NCI-H446 (cell line): ENCODE measurements around the gene CCDC146.
"Not testable (repeated sequence)": the region's sequence is repeated elsewhere in the genome, so short reads cannot be mapped to it uniquely, and the experiment has no call there.

Source experiments
- DNase-seq, 2 experiments: peaks; one replicate each; lab custom pipeline; 2025; lab: John Stamatoyannopoulos, UW

CCDC146 gene

DNA sequence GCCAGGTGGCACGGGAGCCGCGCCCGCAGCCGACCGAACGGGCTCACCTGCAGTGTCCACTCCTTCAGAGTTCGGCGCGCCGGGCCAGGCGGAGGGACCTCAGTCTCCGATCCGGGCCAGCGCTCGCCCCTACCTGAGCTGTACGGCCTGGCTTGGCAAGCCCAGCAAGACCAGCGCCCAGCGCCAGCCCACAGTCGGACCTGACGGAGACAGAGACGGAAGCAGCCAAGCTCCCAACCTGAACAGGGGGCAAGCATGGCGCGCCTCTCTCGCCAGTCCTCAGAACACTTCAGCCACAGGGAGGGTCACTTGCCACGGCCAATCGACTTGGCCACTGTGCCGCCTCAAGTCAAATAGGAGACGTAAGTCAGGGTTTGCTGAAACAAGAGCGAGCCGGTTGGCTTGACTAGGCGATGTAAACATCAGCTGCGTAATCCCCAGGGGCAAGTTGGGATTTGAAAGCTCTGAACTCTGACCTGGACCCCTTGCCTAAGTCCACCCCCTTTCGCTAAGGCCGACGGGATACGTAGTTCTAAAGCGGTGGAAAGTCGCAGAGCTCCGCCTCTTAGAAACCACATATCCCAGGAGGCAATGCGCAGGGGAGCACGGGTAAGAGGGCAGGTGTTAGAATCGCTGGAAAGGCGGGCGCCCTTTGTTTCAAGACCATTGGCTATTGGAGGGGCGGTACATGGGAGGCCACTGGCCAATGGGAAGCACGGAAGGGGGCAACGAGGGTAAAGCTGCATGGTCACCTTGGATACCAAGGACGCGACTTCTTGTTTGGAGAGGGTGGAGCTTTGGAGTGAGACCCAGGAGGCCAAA lies at the start of gene CCDC146:
Gene CCDC146 (plus strand): TSS at position 756 of the 822 bp plus-strand sequence. CDS start 45,054 bp downstream, outside the sequence.
- peak; percentile 86 to 91 for DNase-seq

GRCh38 chr7:77074786-77075396 lies 47.5 kb upstream of the CCDC146 start:
- DNase-seq = not testable (repeated sequence)

GRCh38 chr7:77077060-77077459 lies 45.4 kb upstream of the CCDC146 start:
- DNase-seq = not testable (repeated sequence)

DNA sequence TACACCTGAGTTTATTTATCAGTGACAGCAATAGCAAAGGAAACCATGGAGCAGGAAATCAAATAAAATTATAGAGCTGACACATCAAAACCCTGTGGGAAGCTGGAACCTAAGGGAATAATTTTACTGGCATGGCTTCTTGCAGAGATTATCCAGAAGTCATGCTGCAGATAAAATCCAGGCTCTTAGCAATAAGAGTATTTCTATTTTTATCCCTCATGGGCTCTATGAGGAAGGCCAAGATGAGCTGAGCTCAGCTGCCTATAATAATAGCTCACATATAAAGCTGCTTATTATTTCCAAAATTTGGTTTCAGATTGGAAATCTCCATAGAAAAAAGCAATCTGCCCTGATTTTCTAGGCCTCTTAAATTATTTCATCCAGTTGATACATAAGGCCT lies 43.3 kb upstream of the CCDC146 start:
- not testable (repeated sequence) for DNase-seq

DNA sequence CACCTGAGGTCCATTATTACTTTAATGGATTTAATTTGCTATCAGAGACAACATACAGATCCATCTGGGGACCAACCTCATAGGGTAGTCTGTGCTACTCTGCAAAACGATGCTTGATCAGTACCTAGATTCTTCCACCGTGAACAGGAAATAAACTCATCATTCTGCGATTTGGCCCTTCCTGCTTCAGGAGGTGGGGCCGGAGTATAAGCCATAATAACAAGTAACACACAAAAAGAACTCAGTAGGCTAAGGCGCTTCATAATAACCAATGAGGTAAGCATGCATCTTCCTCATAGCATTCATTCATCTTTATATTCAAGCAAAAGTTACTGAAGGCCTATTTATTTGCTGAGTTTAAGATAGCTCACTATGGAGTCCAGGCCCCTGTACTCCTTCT lies 42.8 kb upstream of the CCDC146 start:
- not testable (repeated sequence) for DNase-seq

GRCh38 chr7:77080236-77080635 lies 42.2 kb upstream of the CCDC146 start:
- DNase-seq = not testable (repeated sequence)

DNA sequence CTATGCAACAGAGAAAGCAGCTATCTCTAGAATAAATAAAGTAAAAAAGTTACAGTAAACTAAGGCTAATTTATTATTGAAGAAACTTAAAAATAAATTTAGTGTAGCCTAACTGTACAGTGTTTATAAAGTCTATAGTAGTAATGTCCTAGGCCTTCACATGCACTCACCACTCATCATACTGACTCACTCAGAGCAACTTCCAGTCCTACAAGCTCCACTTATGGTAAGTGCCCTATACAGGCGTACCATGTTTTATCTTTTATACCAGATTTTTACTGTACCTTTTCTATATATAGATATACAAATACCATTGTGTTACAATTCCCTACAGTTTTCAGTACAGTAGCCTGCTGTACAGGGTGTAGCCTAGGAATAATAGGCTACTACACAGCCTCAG lies 40.2 kb upstream of the CCDC146 start:
- not testable (repeated sequence) for DNase-seq

DNA sequence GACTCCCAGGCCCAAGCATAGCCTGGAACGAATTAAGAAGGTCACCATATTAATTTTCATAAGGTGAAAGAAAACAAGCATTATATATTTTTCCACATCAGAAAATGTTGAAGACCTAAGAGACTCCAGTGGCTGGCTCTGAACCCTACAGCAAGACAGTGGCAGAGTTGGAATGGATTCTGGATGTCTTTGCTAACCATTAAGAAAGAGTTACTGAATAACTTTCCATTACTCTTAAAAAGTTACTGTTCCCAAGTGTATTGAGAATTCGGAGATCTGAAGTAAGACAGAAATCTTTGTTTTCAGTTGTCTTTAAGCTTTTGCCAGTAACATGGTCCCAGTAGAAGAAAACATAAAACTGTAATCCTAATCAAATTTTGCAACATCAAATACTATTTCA lies 30.1 kb upstream of the CCDC146 start:
- not testable (repeated sequence) for DNase-seq

GRCh38 chr7:77100501-77100900 lies 21.9 kb upstream of the CCDC146 start:
- not testable (repeated sequence) for DNase-seq

- not testable (repeated sequence) for DNase-seq
These were observed 21.2 kb upstream of the CCDC146 start for GRCh38 chr7:77101187-77101586.

- DNase-seq = not testable (repeated sequence)
These were observed 19.7 kb upstream of the CCDC146 start for GRCh38 chr7:77102671-77103070.

GRCh38 chr7:77105904-77106303 lies 16.5 kb upstream of the CCDC146 start:
- DNase-seq = not testable (repeated sequence)

GRCh38 chr7:77107659-77108058 lies 14.8 kb upstream of the CCDC146 start:
- DNase-seq = not testable (repeated sequence)

DNA sequence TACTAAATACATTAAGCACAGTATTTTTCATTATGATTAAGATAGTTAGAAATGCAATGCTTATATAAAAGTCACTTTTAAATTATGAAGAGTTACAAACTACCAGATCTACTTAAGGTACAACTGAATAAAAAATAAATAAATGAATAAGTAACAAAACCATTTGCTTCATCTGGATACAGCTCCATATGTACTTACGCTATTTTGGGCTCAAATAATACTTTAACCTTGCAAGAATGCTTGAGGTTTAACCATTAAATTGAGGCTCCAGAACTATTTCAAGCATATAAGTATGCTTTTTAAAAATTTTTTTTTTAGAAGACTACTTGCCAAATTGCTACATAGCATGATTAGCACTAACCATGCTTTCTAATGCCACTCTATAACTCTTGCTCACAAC lies 14.1 kb upstream of the CCDC146 start:
- DNase-seq = not testable (repeated sequence)

- peak in 1 of 2 experiments; percentile 0 for DNase-seq
These were observed 9.6 kb upstream of the CCDC146 start for GRCh38 chr7:77112719-77113306.

- not testable (repeated sequence) for DNase-seq
These were observed 3.1 kb downstream of the CCDC146 start for GRCh38 chr7:77125486-77125885.

DNA sequence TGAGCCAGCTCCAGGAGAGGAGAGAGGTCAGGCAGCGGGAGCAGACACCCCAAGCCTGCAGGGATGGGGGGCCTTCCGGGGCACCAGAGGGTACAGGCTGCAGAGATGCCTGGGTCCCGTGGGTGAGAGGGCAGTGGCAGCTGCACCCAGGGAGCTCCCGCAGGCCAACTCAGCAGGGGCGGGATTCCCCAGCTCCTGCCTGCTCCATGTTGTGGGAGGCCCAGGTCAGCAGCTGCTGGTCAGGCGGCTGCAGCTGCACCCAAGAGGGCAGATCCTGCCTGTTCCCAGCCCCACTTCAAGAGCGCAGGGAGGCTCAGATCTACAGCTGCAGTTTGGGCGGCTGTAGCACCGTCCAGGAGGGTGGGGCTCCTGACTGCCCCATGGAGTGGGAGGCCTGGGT lies 4.6 kb downstream of the CCDC146 start:
- DNase-seq = not testable (repeated sequence)

DNA sequence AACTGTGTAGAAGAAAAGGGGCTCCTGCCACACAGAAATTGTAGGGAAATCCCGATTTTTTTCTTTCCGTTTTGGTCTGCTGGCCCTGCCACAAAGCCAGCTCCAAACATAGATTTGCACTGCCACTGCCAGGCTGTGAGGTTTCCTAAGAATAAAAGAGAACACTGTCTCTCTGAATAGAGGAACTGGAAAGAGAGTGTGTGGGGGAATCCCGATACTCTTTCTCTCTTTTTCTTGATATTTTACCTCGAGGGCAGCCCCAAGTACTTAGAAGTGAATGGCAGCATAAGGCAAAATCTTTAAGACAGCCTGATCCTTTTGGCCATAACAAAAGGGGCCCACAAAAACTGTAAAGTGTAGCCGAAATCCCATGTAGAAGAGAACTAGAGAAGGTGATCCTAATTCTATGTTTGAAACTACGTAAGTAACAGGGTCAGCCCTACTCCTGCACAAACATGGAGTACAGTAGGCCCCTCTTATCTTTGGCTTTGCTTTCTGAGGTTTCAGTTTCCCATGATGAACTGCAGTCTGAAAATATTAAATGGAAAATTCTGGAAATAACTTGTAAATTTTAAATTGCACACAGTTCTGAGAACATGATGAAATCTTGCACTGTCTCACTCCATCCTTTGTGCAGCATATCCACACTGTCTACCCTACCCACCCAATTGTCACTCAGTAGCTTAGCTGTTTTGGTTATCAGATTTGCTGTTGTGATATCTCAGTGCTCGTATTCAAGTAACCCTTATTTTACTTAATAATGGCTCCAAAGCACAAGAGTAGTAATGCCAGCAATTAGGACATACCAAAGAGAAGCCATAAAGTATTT lies 6.4 kb downstream of the CCDC146 start:
- not testable (repeated sequence) for DNase-seq

- not testable (repeated sequence) for DNase-seq
These were observed 9.4 kb downstream of the CCDC146 start for GRCh38 chr7:77131781-77132180.

DNA sequence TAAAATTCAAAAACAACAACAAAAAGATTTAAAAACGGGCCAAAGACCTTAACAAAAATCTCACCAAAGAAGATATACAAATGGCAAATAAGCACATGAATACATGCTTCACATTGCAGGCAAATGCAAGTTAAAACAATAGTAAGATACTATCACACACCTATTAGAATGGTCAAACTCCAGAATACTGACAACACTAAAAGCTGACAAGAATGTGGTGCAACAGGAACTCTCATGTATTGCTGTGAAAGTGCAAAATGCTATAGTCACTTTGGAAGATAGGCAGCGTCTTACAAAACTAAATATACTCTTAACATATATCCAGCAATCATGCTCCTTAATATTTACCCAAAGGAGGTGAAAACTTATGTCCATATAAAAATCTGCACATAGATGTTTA lies 16.3 kb downstream of the CCDC146 start:
- not testable (repeated sequence) for DNase-seq

GRCh38 chr7:77140291-77140690 lies 17.9 kb downstream of the CCDC146 start:
- not testable (repeated sequence) for DNase-seq

DNA sequence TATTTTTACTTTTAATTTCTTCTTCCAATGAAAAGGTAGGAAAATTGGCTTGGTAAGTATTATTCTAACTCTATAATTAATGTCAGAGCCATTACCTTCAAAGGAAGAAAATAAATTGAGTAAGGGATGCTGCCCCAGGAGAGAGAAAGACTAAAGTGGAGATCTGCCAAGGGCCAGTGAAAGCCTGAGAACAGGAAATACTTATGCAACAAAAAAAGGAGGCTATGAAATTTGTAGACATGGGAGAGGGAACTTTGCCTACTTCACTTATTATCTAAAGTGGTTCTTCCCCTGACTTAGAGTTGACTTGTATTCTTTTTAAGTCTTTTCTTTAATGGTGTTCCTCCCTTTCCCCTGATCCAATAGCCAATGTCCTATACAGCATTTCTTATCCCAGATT lies 29.8 kb downstream of the CCDC146 start:
- DNase-seq = not testable (repeated sequence)
